BE2C (cell line): ENCODE measurements around the gene CXCL14.

Experiments
- DNase-seq: peaks from one replicate; pipeline ENCODE4 v3.0.0-alpha.2; 2020
- H3K27me3 ChIP-seq: fragments of 250-450 bp; sonication (Bioruptor Pico); 2 replicates; pipeline ENCODE4 v1.5.1; 2020; ENCODE audit warnings: mild to moderate bottlenecking
- H3K36me3 ChIP-seq: fragments of 250-450 bp; sonication (Bioruptor Pico); 2 replicates; pipeline ENCODE4 v1.5.1; 2020; ENCODE audit warnings: mild to moderate bottlenecking
- H3K4me1 ChIP-seq: fragments of 250-450 bp; sonication (Bioruptor Pico); 2 replicates; pipeline ENCODE4 v1.5.1; 2020
- H3K4me3 ChIP-seq: 2 replicates; pipeline ENCODE4 v1.5.1; 2011; ENCODE audit warnings: low read depth, low read length
- H3K9me3 ChIP-seq: fragments of 250-450 bp; sonication (Bioruptor Pico); 2 replicates; pipeline ENCODE4 v1.5.1; 2020
- TF ChIP-seq, protein P1 (sequence below): IDR thresholded peaks from 2 replicates; pipeline ENCODE4 v1.5.1; 2012; ENCODE audit warnings: mild to moderate bottlenecking, low read depth, low read length

Gene CXCL14

DNA sequence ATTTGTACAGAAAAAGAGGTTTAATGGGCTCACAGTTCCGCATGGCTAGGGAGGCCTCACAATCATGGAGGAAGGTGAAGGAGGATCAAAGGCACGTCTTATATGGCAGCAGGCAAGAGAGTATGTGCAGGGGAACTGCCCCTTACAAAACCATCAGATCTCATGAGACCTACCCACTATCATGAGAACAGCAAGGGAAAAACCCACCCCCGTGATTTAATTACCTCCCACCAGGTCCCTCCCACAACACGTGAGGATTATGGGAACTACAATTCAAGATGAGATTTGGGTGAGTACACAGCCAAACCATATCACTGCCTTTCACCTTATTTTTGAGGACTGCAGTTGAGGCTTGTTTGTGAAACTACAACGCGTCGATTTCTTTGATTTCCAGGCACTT lies 22.2 kb downstream of the CXCL14 start:
- Histone ChIP-seq H3K36me3 (no peaks in the 10 kb centered on the region), H3K4me1 (peaks cover 6% of the 10 kb centered on the region), H3K4me3 (no peak overlapping the region), H3K9me3 (peaks cover 4% of the 10 kb centered on the region; the same call in 1 of the 2 replicates), H3K27me3 (peaks cover 18% of the 10 kb centered on the region)
- TF ChIP-seq, protein P1, sequence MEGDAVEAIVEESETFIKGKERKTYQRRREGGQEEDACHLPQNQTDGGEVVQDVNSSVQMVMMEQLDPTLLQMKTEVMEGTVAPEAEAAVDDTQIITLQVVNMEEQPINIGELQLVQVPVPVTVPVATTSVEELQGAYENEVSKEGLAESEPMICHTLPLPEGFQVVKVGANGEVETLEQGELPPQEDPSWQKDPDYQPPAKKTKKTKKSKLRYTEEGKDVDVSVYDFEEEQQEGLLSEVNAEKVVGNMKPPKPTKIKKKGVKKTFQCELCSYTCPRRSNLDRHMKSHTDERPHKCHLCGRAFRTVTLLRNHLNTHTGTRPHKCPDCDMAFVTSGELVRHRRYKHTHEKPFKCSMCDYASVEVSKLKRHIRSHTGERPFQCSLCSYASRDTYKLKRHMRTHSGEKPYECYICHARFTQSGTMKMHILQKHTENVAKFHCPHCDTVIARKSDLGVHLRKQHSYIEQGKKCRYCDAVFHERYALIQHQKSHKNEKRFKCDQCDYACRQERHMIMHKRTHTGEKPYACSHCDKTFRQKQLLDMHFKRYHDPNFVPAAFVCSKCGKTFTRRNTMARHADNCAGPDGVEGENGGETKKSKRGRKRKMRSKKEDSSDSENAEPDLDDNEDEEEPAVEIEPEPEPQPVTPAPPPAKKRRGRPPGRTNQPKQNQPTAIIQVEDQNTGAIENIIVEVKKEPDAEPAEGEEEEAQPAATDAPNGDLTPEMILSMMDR, result no peak
- no peak for DNase-seq

DNA sequence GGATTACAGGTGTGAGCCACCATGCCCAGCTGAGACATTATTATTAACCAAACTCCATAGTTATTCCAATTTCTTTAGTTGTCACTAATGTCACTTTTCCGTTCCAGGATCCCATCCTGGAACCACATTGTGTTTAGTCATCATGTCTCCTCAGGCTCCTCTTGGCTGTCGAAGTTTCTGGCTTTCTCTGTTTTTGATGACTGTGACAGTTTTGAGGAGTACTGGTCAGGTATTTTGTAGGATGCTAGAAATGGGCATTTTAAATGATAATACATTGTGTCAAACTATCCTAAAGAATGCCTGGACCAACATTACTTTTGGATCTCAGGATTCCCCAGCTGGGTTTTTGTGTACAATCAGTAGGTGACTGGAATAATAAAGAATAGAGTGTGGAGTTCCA lies 23.3 kb downstream of the CXCL14 start:
- Histone ChIP-seq H3K9me3 (peaks cover 4% of the 10 kb centered on the region; the same call in 1 of the 2 replicates), H3K36me3 (no peaks in the 10 kb centered on the region), H3K4me3 (no peak overlapping the region), H3K4me1 (peaks cover 6% of the 10 kb centered on the region), H3K27me3 (peaks cover 22% of the 10 kb centered on the region)
- DNase-seq, result no peak
- TF ChIP-seq, protein P1, result no peak

DNA sequence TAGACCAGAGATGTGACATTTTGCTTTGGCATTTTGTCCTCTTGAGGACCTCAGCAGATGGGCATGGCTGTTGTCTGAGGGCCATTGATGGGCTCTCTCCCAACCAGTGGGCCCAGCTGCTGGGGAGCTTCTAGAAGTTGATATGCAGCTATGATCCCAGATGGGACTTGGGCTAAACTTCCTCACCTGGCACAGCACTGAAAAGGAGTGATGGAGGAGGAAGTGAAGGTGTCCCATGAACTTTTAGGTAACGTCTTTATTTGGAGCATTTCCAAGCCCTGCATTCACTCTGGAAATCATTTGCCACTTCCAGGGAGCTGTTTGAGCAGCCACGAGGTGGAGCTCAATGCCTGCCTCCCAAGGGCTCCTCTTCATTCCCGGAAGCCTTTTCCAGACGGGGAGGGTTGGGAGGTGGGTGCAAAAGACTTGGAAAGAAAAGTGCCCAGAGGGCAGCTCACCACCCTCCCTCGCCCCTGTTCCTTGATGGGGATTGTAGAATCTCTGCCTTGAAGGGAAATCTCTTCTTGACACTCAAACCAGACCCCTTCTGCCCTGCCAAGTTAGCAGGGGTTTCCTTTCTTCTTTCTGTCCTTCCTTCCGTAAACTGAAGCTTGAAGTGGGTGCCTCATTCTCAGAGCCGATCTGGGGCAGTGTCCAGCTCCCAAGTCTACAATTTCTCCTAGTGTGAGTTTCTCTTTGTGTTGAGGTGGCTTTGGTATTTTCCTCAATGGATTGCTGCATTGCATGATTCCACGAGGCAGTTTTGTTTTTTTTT lies 24.9 kb downstream of the CXCL14 start:
- H3K9me3 ChIP-seq, result no peaks in the 10 kb centered on the region
- H3K4me3 ChIP-seq, result peak overlapping the region; percentile 37
- peaks cover 33% of the 10 kb centered on the region for H3K27me3 ChIP-seq
- no peaks in the 10 kb centered on the region for H3K36me3 ChIP-seq
- TF ChIP-seq, protein P1, result peak; percentile 59
- no peaks in the 10 kb centered on the region for H3K4me1 ChIP-seq
- DNase-seq, result peak; percentile 29

DNA sequence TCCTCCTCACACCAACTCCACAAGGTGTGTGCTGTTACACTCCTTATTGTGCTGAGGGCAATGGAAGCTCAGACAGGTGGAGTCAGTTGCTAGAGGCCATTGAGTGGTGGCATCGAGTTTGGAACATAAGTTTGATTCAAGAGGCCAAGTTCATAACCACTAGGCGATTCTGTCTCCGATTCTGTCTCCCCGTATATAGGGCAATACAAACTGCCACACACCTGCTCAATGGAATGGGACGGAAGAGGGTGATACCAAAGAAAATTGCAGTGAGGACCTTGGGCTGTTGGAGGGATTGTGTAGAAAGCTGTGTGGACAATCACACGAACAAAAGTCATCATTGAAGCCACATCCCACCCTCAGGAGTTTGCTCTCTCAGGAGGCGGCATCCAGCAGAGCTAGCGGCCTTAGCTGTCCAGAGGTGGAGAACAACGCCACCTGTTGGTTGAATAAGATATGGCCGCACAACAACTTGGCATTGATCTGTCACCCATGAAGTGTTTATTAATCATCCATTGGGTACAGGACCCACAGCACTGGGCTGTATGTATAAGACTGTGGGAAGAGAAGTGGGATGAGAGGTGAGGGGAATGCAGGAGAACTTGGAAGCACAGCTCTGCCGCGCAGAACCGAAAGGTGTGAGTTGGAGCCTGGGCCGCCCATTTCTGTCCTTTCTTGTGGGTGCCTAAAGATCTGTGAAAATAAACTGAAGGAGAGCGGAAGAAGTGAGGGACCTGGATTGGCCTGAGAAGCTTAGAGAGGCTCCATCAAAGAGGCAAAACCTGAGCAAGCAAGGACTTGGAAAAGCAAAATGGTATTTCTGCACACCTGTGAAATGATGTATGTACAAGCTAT lies 27.0 kb downstream of the CXCL14 start:
- H3K9me3 ChIP-seq, result no peaks in the 10 kb centered on the region
- DNase-seq, result peak; percentile 79
- peaks cover 48% of the 10 kb centered on the region for H3K27me3 ChIP-seq
- TF ChIP-seq, protein P1, result peak; percentile 85
- H3K36me3 ChIP-seq, result no peaks in the 10 kb centered on the region
- H3K4me3 ChIP-seq, result no peak overlapping the region
- no peaks in the 10 kb centered on the region for H3K4me1 ChIP-seq

DNA sequence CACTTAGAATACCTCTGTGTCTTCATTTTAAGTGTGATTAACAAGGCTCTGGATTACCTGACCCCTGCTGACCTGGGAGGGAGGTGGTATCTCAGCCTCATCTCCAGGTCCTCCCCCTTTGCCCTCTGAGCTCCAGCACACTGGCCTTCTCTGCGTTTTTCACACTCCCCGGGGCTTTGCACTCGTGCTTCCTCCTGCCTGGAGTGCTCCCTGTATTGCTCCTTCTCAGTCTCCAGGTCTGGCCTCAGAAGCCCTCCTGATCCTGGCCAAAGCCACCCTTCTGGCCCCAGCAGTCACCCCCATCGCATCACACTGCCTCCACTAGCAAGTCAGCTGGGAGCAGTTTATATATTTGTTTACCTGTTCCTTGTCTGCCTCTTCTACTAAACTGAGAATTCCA lies 29.4 kb downstream of the CXCL14 start:
- H3K9me3 ChIP-seq, result no peaks in the 10 kb centered on the region
- no peak for DNase-seq
- H3K36me3 ChIP-seq, result no peaks in the 10 kb centered on the region
- H3K4me3 ChIP-seq, result no peak overlapping the region
- H3K4me1 ChIP-seq, result no peaks in the 10 kb centered on the region
- TF ChIP-seq, protein P1, result no peak
- H3K27me3 ChIP-seq, result peaks cover 62% of the 10 kb centered on the region
